ENCODE results near the gene TMEM144. TPM values are rescaled to one million over a fixed set of nuclear protein-coding genes. Genes with fewer than 3 reads are reported as not detected.
"Not testable (repeated sequence)": the region's sequence is repeated elsewhere in the genome, so short reads cannot be mapped to it uniquely, and the experiment has no call there.

TMEM144 gene
- total RNA-seq, 1 experiment from 2014 or later = 17.9 TPM

GRCh38 chr4:158219623-158220022 is 9.3 kb downstream of the TMEM144 start:
- no peaks in the 10 kb centered on the region for H3K36me3 ChIP-seq (ENCODE audit: control insufficient read depth, insufficient read depth, low read length)
- no peaks in the 10 kb centered on the region for H3K4me1 ChIP-seq
- H3K4me1 Mint-ChIP-seq (ENCODE audit: low read depth, unreplicated experiment) = no peaks in the 10 kb centered on the region
- no peak for DNase-seq
- H3K4me3 Mint-ChIP-seq (ENCODE audit: unreplicated experiment) = no peak overlapping the region
- no peak overlapping the region for H3K4me3 ChIP-seq (ENCODE audit: low read depth, low read length)
- no TSS peak for BruUV-seq (replicated peaks)
- intact Hi-C loops (cut with micrococcal nuclease; ENCODE audit: unreplicated experiment) = no loop called here
- no peaks in the 10 kb centered on the region for H3K9me3 Mint-ChIP-seq (ENCODE audit: unreplicated experiment)
- POLR2A ChIA-PET = no interaction called here
- CTCF ChIA-PET = interaction anchor here (0.6 to 1.5 kb wide), 2 partner anchors 9 to 28 kb away, joined by 3 to 4 read pairs; partner anchors contain the start of gene TMEM144
- H3K36me3 Mint-ChIP-seq (ENCODE audit: insufficient read depth, unreplicated experiment) = peaks cover 8% of the 10 kb centered on the region
- no peaks in the 10 kb centered on the region for H3K9me3 ChIP-seq
- no peak overlapping the region for H3K27ac Mint-ChIP-seq (ENCODE audit: unreplicated experiment)
- H3K27me3 Mint-ChIP-seq (ENCODE audit: insufficient read depth, unreplicated experiment) = no peaks in the 10 kb centered on the region
- no peak for TF ChIP-seq CTCF (IDR thresholded peaks at IDR 0.05; ENCODE audit: insufficient read depth in 1 of 2, low read depth in 1 of 2, low read length in 1 of 2, severe bottlenecking in 1 of 2, unreplicated experiment in 1 of 2)
- no peaks in the 10 kb centered on the region for H3K27me3 ChIP-seq (replicated peaks; ENCODE audit: control insufficient read depth, insufficient read depth, low read length)

- Mint-ChIP-seq H3K36me3 (ENCODE audit: insufficient read depth, unreplicated experiment) (peaks cover 14% of the 10 kb centered on the region), H3K4me1 (ENCODE audit: low read depth, unreplicated experiment) (peaks cover 17% of the 10 kb centered on the region)
- H3K4me3 ChIP-seq (ENCODE audit: low read depth, low read length); H3K9me3 ChIP-seq; H3K27me3 ChIP-seq (replicated peaks; ENCODE audit: control insufficient read depth, insufficient read depth, low read length); H3K27ac Mint-ChIP-seq (ENCODE audit: unreplicated experiment); H3K4me3 Mint-ChIP-seq (ENCODE audit: unreplicated experiment); CTCF ChIA-PET; POLR2A ChIA-PET; intact Hi-C loops (cut with micrococcal nuclease; ENCODE audit: unreplicated experiment); H3K9me3 Mint-ChIP-seq (ENCODE audit: unreplicated experiment); H3K36me3 ChIP-seq (ENCODE audit: control insufficient read depth, insufficient read depth, low read length); DNase-seq; BruUV-seq (replicated peaks); H3K27me3 Mint-ChIP-seq (ENCODE audit: insufficient read depth, unreplicated experiment): not testable (repeated sequence)
- H3K4me1 ChIP-seq = 0 out of 2 replicates have a peak, but pooled peaks cover 11% of the 10 kb centered on the region
Observed at GRCh38 chr4:158224318-158224717, 14.0 kb downstream of the TMEM144 start.

- DNase-seq; H3K27me3 ChIP-seq (replicated peaks; ENCODE audit: control insufficient read depth, insufficient read depth, low read length); CTCF ChIA-PET; POLR2A ChIA-PET; H3K9me3 ChIP-seq; H3K4me3 ChIP-seq (ENCODE audit: low read depth, low read length); H3K4me3 Mint-ChIP-seq (ENCODE audit: unreplicated experiment); H3K27ac Mint-ChIP-seq (ENCODE audit: unreplicated experiment); H3K36me3 ChIP-seq (ENCODE audit: control insufficient read depth, insufficient read depth, low read length); intact Hi-C loops (cut with micrococcal nuclease; ENCODE audit: unreplicated experiment); H3K27me3 Mint-ChIP-seq (ENCODE audit: insufficient read depth, unreplicated experiment); BruUV-seq (replicated peaks); H3K9me3 Mint-ChIP-seq (ENCODE audit: unreplicated experiment): not testable (repeated sequence)
- 0 out of 2 replicates have a peak, but pooled peaks cover 12% of the 10 kb centered on the region for H3K4me1 ChIP-seq
- peaks cover 18% of the 10 kb centered on the region for H3K4me1 Mint-ChIP-seq (ENCODE audit: low read depth, unreplicated experiment)
- peaks cover 14% of the 10 kb centered on the region for H3K36me3 Mint-ChIP-seq (ENCODE audit: insufficient read depth, unreplicated experiment)
Observed at GRCh38 chr4:158224999-158225398, 14.7 kb downstream of the TMEM144 start.

- Mint-ChIP-seq H3K4me1 (ENCODE audit: low read depth, unreplicated experiment) (peaks cover 18% of the 10 kb centered on the region), H3K36me3 (ENCODE audit: insufficient read depth, unreplicated experiment) (peaks cover 14% of the 10 kb centered on the region), H3K27ac (ENCODE audit: unreplicated experiment) (peak overlapping the region; percentile 17), H3K4me3 (ENCODE audit: unreplicated experiment) (peak overlapping the region; percentile 11)
- DNase-seq; H3K4me3 ChIP-seq (ENCODE audit: low read depth, low read length); BruUV-seq (replicated peaks); CTCF ChIA-PET; H3K27me3 Mint-ChIP-seq (ENCODE audit: insufficient read depth, unreplicated experiment); H3K9me3 ChIP-seq; H3K27me3 ChIP-seq (replicated peaks; ENCODE audit: control insufficient read depth, insufficient read depth, low read length); H3K36me3 ChIP-seq (ENCODE audit: control insufficient read depth, insufficient read depth, low read length); H3K9me3 Mint-ChIP-seq (ENCODE audit: unreplicated experiment); POLR2A ChIA-PET: not testable (repeated sequence)
- 0 out of 2 replicates have a peak, but pooled peaks cover 12% of the 10 kb centered on the region for H3K4me1 ChIP-seq
- intact Hi-C loops (cut with micrococcal nuclease; ENCODE audit: unreplicated experiment) = loop anchor here (2.0 kb wide), 1 partner anchor 15 kb away; no protein-coding TSS in a partner anchor
Observed at GRCh38 chr4:158227880-158228279, 17.6 kb downstream of the TMEM144 start.

GRCh38 chr4:158228399-158228798 is 18.1 kb downstream of the TMEM144 start:
- intact Hi-C loops (cut with micrococcal nuclease; ENCODE audit: unreplicated experiment) = loop anchor here (2.0 kb wide), 1 partner anchor 14 kb away; no protein-coding TSS in a partner anchor
- H3K27me3 ChIP-seq (replicated peaks; ENCODE audit: control insufficient read depth, insufficient read depth, low read length); H3K27me3 Mint-ChIP-seq (ENCODE audit: insufficient read depth, unreplicated experiment); BruUV-seq (replicated peaks); H3K36me3 ChIP-seq (ENCODE audit: control insufficient read depth, insufficient read depth, low read length); POLR2A ChIA-PET; H3K9me3 ChIP-seq; H3K9me3 Mint-ChIP-seq (ENCODE audit: unreplicated experiment); CTCF ChIA-PET; H3K4me3 Mint-ChIP-seq (ENCODE audit: unreplicated experiment); H3K4me3 ChIP-seq (ENCODE audit: low read depth, low read length); DNase-seq: not testable (repeated sequence)
- peaks cover 18% of the 10 kb centered on the region for H3K4me1 Mint-ChIP-seq (ENCODE audit: low read depth, unreplicated experiment)
- H3K36me3 Mint-ChIP-seq (ENCODE audit: insufficient read depth, unreplicated experiment) = peaks cover 14% of the 10 kb centered on the region
- 0 out of 2 replicates have a peak, but pooled peaks cover 12% of the 10 kb centered on the region for H3K4me1 ChIP-seq
- peak overlapping the region; percentile 68 for H3K27ac Mint-ChIP-seq (ENCODE audit: unreplicated experiment)

All from Caco-2 (cell line).